Upper lobe of right lung (tissue), 1 donor: Measurements from ENCODE around the gene CCR4. TPM values are rescaled to one million over a fixed set of nuclear protein-coding genes. Genes with fewer than 3 reads are reported as not detected.
"Not testable (repeated sequence)": the region's sequence is repeated elsewhere in the genome, so short reads cannot be mapped to it uniquely, and the experiment has no call there.

ENCODE experiments used
- ATAC-seq: fragments of 200-7000 bp; cut with Tn5 transposase; one replicate; pipeline ENCODE4 v1.9.1; 2020; ENCODE audit warnings: mild to moderate bottlenecking, moderate library complexity
- DNase-seq: peaks from one replicate; pipeline ENCODE4 v3.0.0-alpha.2; 2020
- H3K27ac ChIP-seq: fragments of 200-600 bp; one replicate; pipeline ENCODE4 v1.8.0; 2022
- H3K27me3 ChIP-seq: fragments of 200-600 bp; one replicate; pipeline ENCODE4 v1.8.0; 2022; ENCODE audit warnings: mild to moderate bottlenecking
- H3K36me3 ChIP-seq: fragments of 200-600 bp; one replicate; pipeline ENCODE4 v1.8.0; 2022
- H3K4me1 ChIP-seq: fragments of 200-600 bp; one replicate; pipeline ENCODE4 v1.8.0; 2022
- H3K4me3 ChIP-seq: fragments of 200-600 bp; one replicate; pipeline ENCODE4 v1.8.0; 2022; ENCODE audit warnings: mild to moderate bottlenecking
- H3K9me3 ChIP-seq: fragments of 200-600 bp; one replicate; pipeline ENCODE4 v1.8.0; 2022
- intact Hi-C: fragments of 100-400 bp; cut with DNase I; formaldehyde crosslinking; loops from one replicate; pipeline ENCODE4 v1.11.0; 2022
- total RNA-seq: library from RNA; stranded (reverse); fragmentation: NEBNext Ultra II Directional; extraction: Animal tissue kit (Norgen Biotek cat#: 25700); gene quantifications from one replicate; pipeline ENCODE4 v1.2.1, GENCODE V29; 2021
- TF ChIP-seq, protein P1 (sequence below): fragments of 200-600 bp; IDR thresholded peaks from one replicate; pipeline ENCODE4 v1.8.0; 2022; ENCODE audit warnings: antibody characterized with exemption
- donor health status: DM: no; HTN: yes; CAD: no; lungs with severe emphysema.

The CCR4 gene
- total RNA-seq, 1 donor from 2014 or later: 1.2 TPM

DNA sequence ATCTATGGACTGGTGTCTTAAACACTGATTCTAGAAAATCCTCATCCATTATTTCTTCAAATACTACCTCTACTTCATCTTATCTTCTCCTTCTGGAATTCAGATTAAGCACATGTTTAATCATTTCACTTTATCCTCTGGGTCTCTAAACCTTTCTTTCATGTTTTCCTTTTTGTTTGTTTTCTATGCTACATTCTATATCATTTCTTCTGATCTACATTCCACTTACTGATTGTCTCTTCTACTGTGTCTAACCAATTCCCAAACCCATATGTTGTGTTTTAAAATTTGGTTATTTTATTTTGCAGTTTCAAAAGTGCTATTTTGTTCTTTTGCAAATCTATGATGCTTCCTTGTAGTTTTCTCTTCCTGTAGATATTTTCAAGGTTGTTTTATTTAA, 31.7 kb downstream of the CCR4 start:
- intact Hi-C loops: no loop called here
- TF ChIP-seq, protein P1, sequence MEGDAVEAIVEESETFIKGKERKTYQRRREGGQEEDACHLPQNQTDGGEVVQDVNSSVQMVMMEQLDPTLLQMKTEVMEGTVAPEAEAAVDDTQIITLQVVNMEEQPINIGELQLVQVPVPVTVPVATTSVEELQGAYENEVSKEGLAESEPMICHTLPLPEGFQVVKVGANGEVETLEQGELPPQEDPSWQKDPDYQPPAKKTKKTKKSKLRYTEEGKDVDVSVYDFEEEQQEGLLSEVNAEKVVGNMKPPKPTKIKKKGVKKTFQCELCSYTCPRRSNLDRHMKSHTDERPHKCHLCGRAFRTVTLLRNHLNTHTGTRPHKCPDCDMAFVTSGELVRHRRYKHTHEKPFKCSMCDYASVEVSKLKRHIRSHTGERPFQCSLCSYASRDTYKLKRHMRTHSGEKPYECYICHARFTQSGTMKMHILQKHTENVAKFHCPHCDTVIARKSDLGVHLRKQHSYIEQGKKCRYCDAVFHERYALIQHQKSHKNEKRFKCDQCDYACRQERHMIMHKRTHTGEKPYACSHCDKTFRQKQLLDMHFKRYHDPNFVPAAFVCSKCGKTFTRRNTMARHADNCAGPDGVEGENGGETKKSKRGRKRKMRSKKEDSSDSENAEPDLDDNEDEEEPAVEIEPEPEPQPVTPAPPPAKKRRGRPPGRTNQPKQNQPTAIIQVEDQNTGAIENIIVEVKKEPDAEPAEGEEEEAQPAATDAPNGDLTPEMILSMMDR: no peak
- no peak overlapping the region for H3K27ac ChIP-seq
- ATAC-seq (no peak), DNase-seq (no peak)
- no peaks in the 10 kb centered on the region for H3K9me3 ChIP-seq
- H3K4me3 ChIP-seq: no peak overlapping the region
- no peaks in the 10 kb centered on the region for H3K27me3 ChIP-seq
- no peaks in the 10 kb centered on the region for H3K4me1 ChIP-seq
- H3K36me3 ChIP-seq: no peaks in the 10 kb centered on the region

DNA sequence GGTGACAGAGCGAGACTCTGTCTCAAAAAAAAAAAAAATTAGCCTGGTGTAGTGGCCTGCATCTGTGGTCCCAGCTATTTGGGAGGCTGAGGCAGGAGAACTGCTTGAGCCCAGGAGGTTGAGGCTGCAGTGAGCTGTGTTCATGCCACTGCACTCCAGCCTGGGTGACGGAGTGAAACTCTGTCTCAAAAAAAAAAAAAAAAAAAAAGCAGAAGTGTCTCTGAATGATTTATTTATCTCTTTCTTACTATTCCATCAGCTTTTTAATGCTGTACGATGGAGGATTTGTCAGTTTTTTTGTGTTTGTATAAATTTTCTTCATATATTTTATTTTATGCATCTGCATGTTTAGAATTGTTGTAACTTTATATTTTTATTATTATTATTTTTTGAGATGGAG, 33.5 kb downstream of the CCR4 start:
- H3K27ac ChIP-seq, ATAC-seq, H3K4me3 ChIP-seq, H3K27me3 ChIP-seq, H3K36me3 ChIP-seq, DNase-seq, H3K4me1 ChIP-seq, H3K9me3 ChIP-seq, intact Hi-C loops: not testable (repeated sequence)

DNA sequence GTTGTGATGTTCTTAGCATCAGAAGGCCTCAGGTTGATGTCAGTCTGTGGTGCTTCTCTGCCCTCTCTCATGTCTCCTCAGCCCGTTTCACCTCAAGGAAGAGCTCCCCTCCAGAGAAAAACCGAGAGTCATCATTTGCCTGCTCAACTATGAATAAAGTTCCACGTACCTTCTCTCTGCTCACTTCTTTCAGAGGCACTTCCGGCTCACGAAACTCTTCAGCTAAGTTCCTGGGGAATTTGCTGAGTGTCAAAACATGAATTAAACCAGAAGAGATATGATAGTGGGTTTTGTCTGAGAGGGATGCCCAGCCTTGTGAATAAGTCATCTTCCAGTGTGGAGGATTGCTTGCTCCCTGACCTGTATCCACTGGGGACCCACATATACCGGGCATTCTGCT, 37.7 kb downstream of the CCR4 start:
- ATAC-seq (no peak), DNase-seq (no peak)
- TF ChIP-seq, protein P1: no peak
- Histone ChIP-seq H3K4me1 (no peaks in the 10 kb centered on the region), H3K4me3 (no peak overlapping the region), H3K36me3 (no peaks in the 10 kb centered on the region), H3K27ac (no peak overlapping the region), H3K27me3 (no peaks in the 10 kb centered on the region), H3K9me3 (no peaks in the 10 kb centered on the region)
- intact Hi-C loops: no loop called here

DNA sequence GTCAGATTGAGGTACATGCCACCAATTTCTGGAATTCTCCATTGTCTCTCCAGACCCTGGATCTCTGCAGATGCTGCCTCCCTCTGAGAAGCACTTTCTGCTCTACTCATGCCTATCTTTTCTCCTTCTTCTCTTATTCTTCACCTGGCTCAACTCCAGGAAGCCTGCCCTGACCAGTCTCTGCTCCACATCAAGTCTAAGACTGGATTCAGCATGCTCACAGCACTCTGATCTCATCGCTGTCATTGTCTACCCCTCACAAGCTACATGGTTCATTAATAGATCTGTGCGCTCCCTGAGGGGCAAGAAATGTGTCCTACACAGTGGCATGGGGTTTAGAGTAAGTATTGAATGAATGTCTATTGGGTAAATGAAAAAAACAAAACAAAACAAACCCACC, 38.7 kb downstream of the CCR4 start:
- intact Hi-C loops: no loop called here
- no peak for ATAC-seq
- TF ChIP-seq, protein P1: no peak
- no peaks in the 10 kb centered on the region for H3K4me1 ChIP-seq
- H3K27ac ChIP-seq: no peak overlapping the region
- H3K9me3 ChIP-seq: no peaks in the 10 kb centered on the region
- no peaks in the 10 kb centered on the region for H3K36me3 ChIP-seq
- no peak for DNase-seq
- H3K27me3 ChIP-seq: no peaks in the 10 kb centered on the region
- H3K4me3 ChIP-seq: no peak overlapping the region

DNA sequence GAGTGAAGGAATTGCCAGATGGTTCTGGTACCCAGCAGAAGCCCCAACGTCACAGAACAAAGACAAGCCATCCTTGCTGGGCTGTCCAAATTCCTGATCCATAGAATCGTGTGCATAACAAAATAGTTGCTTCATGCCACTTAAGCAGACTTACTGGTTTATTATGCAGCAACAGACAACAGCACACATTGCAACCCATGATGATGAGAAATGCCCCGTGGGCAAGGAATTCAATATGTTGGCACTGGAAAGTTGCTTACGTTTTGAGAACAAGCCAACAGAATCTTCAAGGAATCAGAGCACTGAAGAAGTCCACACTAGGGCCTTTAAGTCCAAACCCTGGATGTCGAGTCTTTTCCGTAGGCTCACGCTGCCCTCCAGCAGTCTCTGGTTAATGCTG, 40.3 kb downstream of the CCR4 start:
- DNase-seq (no peak), ATAC-seq (no peak)
- TF ChIP-seq, protein P1: no peak

DNA sequence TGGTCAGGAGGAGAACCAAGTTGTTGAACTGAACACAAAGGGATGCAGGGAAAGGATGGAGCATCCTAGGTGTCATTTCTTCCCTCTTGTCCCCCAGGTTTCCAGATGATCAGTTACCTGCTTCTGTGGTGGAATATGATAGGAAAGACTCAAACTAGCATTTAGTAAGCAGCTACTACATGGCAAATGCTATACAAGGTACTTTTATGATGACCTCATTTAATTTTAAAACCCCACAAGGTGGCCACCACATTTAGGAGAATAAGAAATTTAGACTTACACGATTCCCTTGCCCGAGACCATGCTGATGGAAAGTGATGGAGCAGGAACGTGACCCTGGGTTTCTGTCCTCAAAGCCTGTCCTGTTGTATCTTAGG, 40.9 kb downstream of the CCR4 start:
- Histone ChIP-seq H3K27ac (no peak overlapping the region), H3K36me3 (peaks cover 4% of the 10 kb centered on the region), H3K4me3 (no peak overlapping the region), H3K9me3 (no peaks in the 10 kb centered on the region), H3K27me3 (no peaks in the 10 kb centered on the region), H3K4me1 (no peaks in the 10 kb centered on the region)
- ATAC-seq: no peak
- TF ChIP-seq, protein P1: no peak
- intact Hi-C loops: no loop called here
- DNase-seq: no peak

More for the DNA sequence above, 40.3 kb downstream of the CCR4 start:
- peaks cover 3% of the 10 kb centered on the region for H3K36me3 ChIP-seq
- H3K27me3 ChIP-seq: no peaks in the 10 kb centered on the region
- no peak overlapping the region for H3K4me3 ChIP-seq
- intact Hi-C loops: no loop called here
- H3K4me1 ChIP-seq: no peaks in the 10 kb centered on the region
- H3K27ac ChIP-seq: no peak overlapping the region
- H3K9me3 ChIP-seq: no peaks in the 10 kb centered on the region
